ENCODE results near the gene TRPM2.
"Not testable (repeated sequence)": the region's sequence is repeated elsewhere in the genome, so short reads cannot be mapped to it uniquely, and the experiment has no call there.

Gene TRPM2

DNA sequence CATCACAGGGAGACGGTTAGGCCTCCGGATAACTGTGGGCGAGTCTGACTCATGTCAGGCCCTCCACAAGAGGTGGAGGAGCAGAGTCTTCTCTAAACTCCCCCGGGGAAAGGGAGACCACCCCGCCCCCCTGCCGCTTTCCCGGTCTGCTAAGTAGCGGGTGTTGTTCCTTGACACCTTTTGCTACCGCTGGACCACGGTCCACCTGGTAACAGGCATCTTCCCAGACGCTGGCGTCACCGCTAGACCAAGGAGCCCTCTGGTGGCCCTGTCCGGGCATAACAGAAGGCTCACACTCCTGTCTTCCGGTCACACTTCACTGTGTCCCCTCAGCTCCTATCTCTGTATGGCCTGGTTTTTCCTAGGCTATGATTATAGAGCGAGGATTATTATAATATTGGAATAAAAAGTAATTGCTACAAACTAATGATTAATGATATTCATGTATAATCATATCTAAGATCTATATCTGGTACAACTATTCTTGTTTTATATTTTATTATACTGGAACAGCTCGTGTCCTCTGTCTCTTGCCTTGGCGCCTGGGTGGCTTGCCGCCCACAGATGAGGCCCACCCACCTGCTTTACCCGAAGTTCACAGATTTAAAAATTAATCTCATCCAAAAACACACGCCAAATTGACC lies 126.3 kb downstream of the TRPM2 start:
- not testable (repeated sequence) for H3K27ac ChIP-seq (ENCODE audit: low read length); H3K9ac ChIP-seq (ENCODE audit: low read length); H3K27me3 ChIP-seq (ENCODE audit: control insufficient read depth, insufficient read depth, low read length); H3K36me3 ChIP-seq (ENCODE audit: control insufficient read depth, low read depth, low read length); H3K9me3 ChIP-seq (ENCODE audit: control insufficient read depth, low read depth, low read length); H3K4me1 ChIP-seq (ENCODE audit: control insufficient read depth, low read depth, low read length); H3K4me3 ChIP-seq (ENCODE audit: low read length)

DNA sequence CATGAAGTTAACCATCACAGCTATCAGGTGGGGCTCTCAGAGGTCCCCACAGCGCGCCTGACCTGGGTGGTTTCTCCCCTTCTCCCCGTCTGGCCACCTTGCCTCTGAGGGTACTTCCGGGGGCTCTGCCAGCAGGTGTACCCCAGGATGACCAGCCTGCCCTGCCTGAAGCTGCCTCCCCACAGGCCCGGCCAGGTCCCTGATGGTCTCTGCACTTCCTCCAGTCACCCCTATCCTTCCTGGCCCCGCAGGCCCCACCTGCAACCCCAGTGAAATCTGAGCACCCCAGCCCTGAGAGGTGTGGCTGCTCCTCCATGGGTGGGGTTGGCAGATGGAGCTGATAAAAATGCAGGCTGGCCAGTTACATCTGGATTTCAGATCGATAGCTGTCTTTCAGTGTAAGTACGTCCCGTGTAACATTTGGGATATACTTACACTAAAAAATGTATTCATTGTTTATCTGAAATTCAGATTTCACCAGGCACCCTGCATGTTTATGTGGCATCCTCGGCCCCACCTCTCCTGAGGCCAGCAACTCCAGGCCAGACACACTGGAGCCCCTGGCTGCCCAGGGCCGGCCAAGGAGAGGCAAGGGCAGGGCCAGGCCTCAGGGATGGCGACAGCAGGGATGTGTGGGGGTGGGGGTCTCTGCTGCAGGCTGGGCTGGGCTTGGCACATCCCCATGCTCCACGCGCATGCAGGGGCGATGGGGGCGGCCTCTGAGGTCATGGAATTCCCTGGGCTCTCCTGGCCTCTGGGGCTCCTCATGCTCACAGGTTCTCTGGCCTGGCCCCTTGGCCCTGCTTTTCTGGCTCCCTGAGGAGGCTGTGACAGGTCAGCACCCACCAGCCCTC lies 127.0 kb downstream of the TRPM2 start:
- H3K4me1 ChIP-seq (ENCODE audit: control insufficient read depth, low read depth, low read length) = no peaks in the 10 kb centered on the region
- no peak overlapping the region for H3K4me3 ChIP-seq (ENCODE audit: low read length)
- H3K36me3 ChIP-seq (ENCODE audit: control insufficient read depth, low read depth, low read length) = no peaks in the 10 kb centered on the region
- H3K27ac ChIP-seq (ENCODE audit: low read length) = no peak overlapping the region
- no peak overlapping the region for H3K9ac ChIP-seq (ENCODE audit: low read length)
- no peaks in the 10 kb centered on the region for H3K27me3 ChIP-seq (ENCODE audit: control insufficient read depth, insufficient read depth, low read length)
- no peaks in the 10 kb centered on the region for H3K9me3 ChIP-seq (ENCODE audit: control insufficient read depth, low read depth, low read length)

DNA sequence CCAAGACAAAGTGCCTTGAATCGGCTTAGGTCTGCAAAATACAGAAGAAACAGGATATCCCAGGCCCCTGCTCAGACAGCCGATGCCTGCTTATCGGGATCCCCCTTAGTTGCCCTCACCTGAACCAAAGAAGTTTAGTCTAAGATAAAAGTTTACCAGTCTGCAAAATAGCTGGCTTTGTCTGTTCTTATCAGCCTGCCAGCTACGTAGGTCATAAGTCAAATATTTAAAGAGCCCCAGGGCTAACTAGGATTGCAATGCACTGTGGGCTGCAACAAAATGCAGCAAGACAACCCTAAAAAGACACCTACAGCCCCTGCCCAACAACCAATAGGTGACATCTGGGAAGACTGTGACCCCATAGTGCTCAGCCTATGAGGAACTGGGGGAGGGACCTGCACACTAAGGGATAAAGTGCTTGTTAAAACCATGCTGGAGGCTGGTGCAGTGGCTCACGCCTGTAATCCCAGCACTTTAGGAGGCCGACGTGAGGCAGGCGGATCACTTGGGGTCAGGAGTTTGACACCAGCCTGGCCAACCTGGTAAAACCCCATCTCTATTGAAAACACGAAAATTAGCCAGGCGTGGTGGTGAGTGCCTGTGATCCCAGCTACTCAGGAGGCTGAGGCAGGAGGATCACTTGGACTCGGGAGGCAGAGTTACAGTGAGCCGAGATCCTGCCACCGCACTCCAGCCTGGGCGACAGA lies 129.3 kb downstream of the TRPM2 start:
- Histone ChIP-seq H3K4me1 (ENCODE audit: control insufficient read depth, low read depth, low read length) (peaks cover 7% of the 10 kb centered on the region), H3K27me3 (ENCODE audit: control insufficient read depth, insufficient read depth, low read length) (no peaks in the 10 kb centered on the region), H3K27ac (ENCODE audit: low read length) (no peak overlapping the region), H3K4me3 (ENCODE audit: low read length) (no peak overlapping the region), H3K9me3 (ENCODE audit: control insufficient read depth, low read depth, low read length) (no peaks in the 10 kb centered on the region), H3K9ac (ENCODE audit: low read length) (no peak overlapping the region), H3K36me3 (ENCODE audit: control insufficient read depth, low read depth, low read length) (no peaks in the 10 kb centered on the region)

DNA sequence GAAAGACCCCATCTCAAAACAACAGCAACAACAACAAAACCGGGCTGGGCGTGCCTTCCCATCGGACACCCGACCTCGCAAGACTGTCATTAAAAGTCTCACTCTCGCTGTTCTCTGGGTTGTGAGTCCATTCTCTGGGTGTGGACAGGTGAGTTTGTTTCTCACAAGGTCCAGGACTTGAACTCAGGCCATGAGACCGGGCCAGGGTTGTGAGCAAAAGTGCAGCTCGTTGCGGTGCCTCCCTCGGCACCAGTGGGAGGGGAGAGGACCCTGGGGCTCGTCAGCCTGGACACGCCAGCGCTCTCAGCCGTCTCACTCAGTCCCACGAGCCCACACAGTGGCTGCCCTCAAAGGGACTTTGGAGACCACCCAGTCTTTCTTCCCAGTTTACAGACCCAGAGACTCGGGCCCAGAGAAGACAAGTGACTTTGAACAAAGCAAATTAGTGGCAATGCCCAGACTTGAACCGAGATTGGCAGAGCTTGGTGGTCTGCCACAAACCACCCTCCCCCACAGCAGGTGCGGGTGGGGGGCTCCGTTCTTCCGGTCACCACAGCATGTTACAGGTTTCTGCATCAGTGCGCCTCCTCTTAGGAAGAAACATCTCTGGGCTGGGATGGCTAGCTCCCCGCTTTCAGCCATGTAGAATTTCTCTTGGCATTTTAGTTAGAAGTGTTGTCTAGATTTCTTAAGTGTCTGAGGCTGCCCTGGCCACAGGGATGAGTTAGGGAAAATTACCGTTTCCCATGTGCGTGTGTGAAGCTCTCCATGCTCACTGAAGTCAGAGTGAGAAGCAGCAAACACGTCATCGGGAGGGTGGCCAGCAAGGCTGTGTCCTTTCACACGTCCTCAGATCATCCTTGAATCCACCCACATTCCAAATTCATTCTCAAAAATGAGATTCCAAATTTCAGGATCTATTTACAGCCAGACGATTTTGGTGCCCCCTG lies 130.1 kb downstream of the TRPM2 start:
- Histone ChIP-seq H3K9me3 (ENCODE audit: control insufficient read depth, low read depth, low read length) (no peaks in the 10 kb centered on the region), H3K27ac (ENCODE audit: low read length) (no peak overlapping the region), H3K36me3 (ENCODE audit: control insufficient read depth, low read depth, low read length) (no peaks in the 10 kb centered on the region), H3K9ac (ENCODE audit: low read length) (no peak overlapping the region), H3K4me1 (ENCODE audit: control insufficient read depth, low read depth, low read length) (peaks cover 7% of the 10 kb centered on the region), H3K4me3 (ENCODE audit: low read length) (no peak overlapping the region), H3K27me3 (ENCODE audit: control insufficient read depth, insufficient read depth, low read length) (no peaks in the 10 kb centered on the region)

DNA sequence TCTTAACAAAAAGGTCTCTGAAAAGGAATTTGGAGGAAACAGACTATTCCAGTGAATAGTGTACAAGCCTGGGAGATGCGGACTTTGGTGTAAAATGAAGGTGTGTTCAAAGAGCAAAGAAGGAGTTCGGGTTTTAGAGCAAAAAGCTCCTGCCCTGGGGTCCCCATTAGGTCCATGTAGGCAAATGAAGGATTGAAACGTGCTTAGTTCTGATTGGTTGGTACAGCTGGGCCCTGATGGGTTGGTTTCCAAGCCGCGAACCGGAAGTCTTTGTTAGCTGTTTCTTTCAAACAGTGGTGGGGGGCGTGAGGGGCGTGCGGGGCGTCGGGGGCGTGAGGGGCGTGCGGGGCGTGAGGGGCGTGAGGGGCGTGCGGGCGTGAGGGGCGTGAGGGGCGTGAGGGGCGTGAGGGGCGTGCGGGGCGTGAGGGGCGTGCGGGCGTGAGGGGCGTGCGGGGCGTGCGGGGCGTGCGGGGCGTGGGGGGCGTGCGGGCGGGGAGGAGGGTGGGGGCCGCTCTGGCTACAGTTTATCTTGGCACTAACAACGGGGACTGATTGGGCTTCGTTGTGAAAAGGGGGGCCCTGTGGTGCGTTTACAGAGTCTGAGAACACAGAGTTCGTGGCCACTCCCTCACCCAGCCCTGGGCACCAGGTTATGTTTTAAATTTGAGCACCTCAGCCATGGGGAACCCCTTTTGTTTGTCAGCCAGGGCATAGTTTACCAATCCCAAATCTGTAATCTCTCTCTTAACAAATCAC lies 131.3 kb downstream of the TRPM2 start:
- Histone ChIP-seq H3K9me3 (ENCODE audit: control insufficient read depth, low read depth, low read length) (no peaks in the 10 kb centered on the region), H3K36me3 (ENCODE audit: control insufficient read depth, low read depth, low read length) (no peaks in the 10 kb centered on the region), H3K27ac (ENCODE audit: low read length) (no peak overlapping the region), H3K4me3 (ENCODE audit: low read length) (no peak overlapping the region), H3K4me1 (ENCODE audit: control insufficient read depth, low read depth, low read length) (peaks cover 7% of the 10 kb centered on the region), H3K27me3 (ENCODE audit: control insufficient read depth, insufficient read depth, low read length) (no peaks in the 10 kb centered on the region), H3K9ac (ENCODE audit: low read length) (no peak overlapping the region)

DNA sequence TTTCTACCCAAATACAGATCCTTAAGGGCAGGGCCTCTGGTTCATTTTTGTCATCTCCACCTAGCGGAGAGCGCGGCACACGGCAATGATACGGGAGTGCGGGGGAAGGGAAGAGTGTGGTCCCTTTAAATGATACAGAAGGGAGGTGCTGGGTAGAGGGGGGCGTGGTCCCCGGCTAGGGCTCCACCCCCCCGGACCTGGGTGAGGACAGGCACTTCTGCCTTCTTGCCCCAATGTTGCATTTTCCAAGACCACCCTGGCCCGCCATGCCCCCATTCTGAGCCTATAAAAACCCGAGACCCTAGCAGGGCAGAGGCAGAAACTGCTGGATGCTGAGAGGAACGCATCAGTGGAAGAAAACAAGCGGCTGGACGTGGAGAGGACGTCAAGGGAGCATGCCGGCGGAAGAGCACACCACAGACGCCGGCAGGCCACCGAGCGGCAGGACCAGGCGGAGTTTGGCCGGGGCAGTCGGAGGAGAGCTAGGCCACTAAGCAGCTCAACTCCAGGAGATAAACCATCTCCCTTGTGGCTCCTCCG lies 131.9 kb downstream of the TRPM2 start:
- Histone ChIP-seq H3K36me3 (ENCODE audit: control insufficient read depth, low read depth, low read length) (no peaks in the 10 kb centered on the region), H3K9ac (ENCODE audit: low read length) (peak overlapping the region; percentile 45), H3K9me3 (ENCODE audit: control insufficient read depth, low read depth, low read length) (no peaks in the 10 kb centered on the region), H3K27me3 (ENCODE audit: control insufficient read depth, insufficient read depth, low read length) (no peaks in the 10 kb centered on the region), H3K27ac (ENCODE audit: low read length) (no peak overlapping the region), H3K4me1 (ENCODE audit: control insufficient read depth, low read depth, low read length) (peaks cover 7% of the 10 kb centered on the region), H3K4me3 (ENCODE audit: low read length) (peak overlapping the region; percentile 74)

DNA sequence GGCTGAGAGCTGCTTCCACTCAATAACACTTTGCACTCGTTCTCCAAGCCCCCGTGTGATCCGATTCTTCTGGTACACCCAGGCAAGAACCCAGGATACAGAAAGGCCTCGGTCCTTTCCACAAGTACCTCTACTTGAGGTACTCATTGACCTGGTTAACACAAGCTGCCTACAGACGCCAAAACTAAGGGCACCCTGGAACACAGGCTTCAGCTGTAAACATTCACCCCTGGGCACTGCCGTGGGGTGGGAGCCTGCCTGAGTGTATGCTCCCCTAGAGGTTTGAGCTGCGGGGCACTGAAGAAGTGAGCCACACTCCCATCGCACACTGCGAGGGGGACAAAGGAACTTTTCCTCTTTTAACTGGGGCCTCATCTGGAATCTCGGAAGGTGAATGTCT lies 132.4 kb downstream of the TRPM2 start:
- Histone ChIP-seq H3K36me3 (ENCODE audit: control insufficient read depth, low read depth, low read length) (no peaks in the 10 kb centered on the region), H3K27me3 (ENCODE audit: control insufficient read depth, insufficient read depth, low read length) (no peaks in the 10 kb centered on the region), H3K27ac (ENCODE audit: low read length) (no peak overlapping the region), H3K9ac (ENCODE audit: low read length) (peak overlapping the region; percentile 45), H3K4me3 (ENCODE audit: low read length) (peak overlapping the region; percentile 74), H3K9me3 (ENCODE audit: control insufficient read depth, low read depth, low read length) (no peaks in the 10 kb centered on the region), H3K4me1 (ENCODE audit: control insufficient read depth, low read depth, low read length) (peaks cover 7% of the 10 kb centered on the region)

DNA sequence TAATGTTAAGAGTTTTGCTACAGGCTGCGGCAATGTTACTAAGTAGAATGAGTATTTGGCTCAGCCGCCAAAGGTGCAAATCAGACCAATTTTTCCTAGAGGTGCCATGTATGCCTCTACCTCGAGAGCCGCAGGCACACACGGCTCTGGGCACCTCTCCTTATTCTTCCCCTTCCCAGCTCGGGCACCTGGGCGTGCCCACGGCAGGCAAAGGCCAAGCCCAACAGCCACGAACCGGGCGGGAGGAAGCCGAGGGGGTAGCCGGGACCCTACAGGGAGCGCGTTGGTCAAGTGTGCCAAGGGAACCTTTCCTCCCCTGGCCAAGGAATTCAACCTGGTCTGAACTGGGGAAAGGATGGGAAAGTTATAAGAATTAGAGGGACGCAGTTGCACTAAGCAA lies 132.9 kb downstream of the TRPM2 start:
- H3K4me3 ChIP-seq (ENCODE audit: low read length) = peak overlapping the region; percentile 74
- peak overlapping the region; percentile 45 for H3K9ac ChIP-seq (ENCODE audit: low read length)
- no peak overlapping the region for H3K27ac ChIP-seq (ENCODE audit: low read length)
- no peaks in the 10 kb centered on the region for H3K9me3 ChIP-seq (ENCODE audit: control insufficient read depth, low read depth, low read length)
- peaks cover 7% of the 10 kb centered on the region for H3K4me1 ChIP-seq (ENCODE audit: control insufficient read depth, low read depth, low read length)
- H3K36me3 ChIP-seq (ENCODE audit: control insufficient read depth, low read depth, low read length) = peaks cover 3% of the 10 kb centered on the region
- no peaks in the 10 kb centered on the region for H3K27me3 ChIP-seq (ENCODE audit: control insufficient read depth, insufficient read depth, low read length)

DNA sequence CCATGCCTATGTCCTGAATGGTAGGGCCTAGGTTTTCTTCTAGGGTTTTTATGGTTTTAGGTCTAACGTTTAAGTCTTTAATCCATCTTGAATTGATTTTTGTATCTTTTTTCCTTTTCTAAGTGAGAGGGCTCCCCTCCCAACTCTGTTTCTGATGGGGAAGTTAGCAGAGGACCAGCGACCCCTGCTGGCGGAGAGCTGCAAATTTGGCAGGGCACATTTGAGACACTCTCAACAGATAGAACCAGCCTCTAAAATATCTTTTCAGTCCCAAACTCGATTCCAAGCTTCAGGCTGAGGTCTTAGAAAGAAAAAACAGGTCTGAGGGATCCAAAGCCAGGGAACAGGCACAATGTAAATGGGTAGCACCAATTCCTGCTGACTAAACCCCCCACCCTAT lies 134.4 kb downstream of the TRPM2 start:
- Histone ChIP-seq H3K27me3 (ENCODE audit: control insufficient read depth, insufficient read depth, low read length) (no peaks in the 10 kb centered on the region), H3K4me1 (ENCODE audit: control insufficient read depth, low read depth, low read length) (peaks cover 7% of the 10 kb centered on the region), H3K4me3 (ENCODE audit: low read length) (no peak overlapping the region), H3K27ac (ENCODE audit: low read length) (no peak overlapping the region), H3K36me3 (ENCODE audit: control insufficient read depth, low read depth, low read length) (peaks cover 3% of the 10 kb centered on the region), H3K9me3 (ENCODE audit: control insufficient read depth, low read depth, low read length) (no peaks in the 10 kb centered on the region), H3K9ac (ENCODE audit: low read length) (no peak overlapping the region)

DNA sequence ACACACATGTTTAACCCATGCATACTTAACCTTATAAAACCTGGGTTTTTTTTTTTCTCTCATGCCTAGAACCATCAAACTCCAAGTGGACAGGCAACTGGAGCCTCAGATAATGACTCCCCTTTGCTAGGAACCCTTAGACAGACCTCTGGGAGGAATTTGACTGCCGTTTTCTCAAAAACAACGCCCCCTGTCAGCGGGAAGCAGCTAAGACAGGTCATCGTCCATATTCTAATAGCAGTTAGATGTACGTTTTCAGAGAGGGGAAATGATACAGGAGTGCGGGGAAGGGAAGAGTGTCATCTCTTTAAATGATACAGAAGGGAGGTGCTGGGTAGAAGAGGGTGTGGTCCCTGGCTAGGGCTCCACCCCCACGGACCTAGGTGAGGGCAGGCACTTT lies 136.5 kb downstream of the TRPM2 start:
- no peak overlapping the region for H3K9ac ChIP-seq (ENCODE audit: low read length)
- H3K4me1 ChIP-seq (ENCODE audit: control insufficient read depth, low read depth, low read length) = peaks cover 7% of the 10 kb centered on the region
- H3K36me3 ChIP-seq (ENCODE audit: control insufficient read depth, low read depth, low read length) = peaks cover 3% of the 10 kb centered on the region
- no peak overlapping the region for H3K27ac ChIP-seq (ENCODE audit: low read length)
- H3K9me3 ChIP-seq (ENCODE audit: control insufficient read depth, low read depth, low read length) = peaks cover 7% of the 10 kb centered on the region
- H3K27me3 ChIP-seq (ENCODE audit: control insufficient read depth, insufficient read depth, low read length) = no peaks in the 10 kb centered on the region
- no peak overlapping the region for H3K4me3 ChIP-seq (ENCODE audit: low read length)
